Stromal cell of bone marrow (primary cell): ENCODE results near the gene ORC6.

ENCODE experiments used
- DNase-seq: peaks from one replicate; pipeline ENCODE4 v3.0.0-alpha.2; 2012; ENCODE audit warnings: low read depth

The ORC6 gene

GRCh38 chr16:46701615-46702014, 12.2 kb downstream of the ORC6 start:
- no peak for DNase-seq

GRCh38 chr16:46702030-46702429, 12.6 kb downstream of the ORC6 start:
- no peak for DNase-seq

- no peak for DNase-seq
Measured at GRCh38 chr16:46706642-46707041, 17.2 kb downstream of the ORC6 start.

GRCh38 chr16:46709469-46710005, 20.1 kb downstream of the ORC6 start:
- no peak for DNase-seq

- DNase-seq = no peak
Measured at GRCh38 chr16:46711106-46712058, 21.9 kb downstream of the ORC6 start.

GRCh38 chr16:46712911-46713310, 23.5 kb downstream of the ORC6 start:
- DNase-seq = no peak

GRCh38 chr16:46713634-46714033, 24.2 kb downstream of the ORC6 start:
- DNase-seq = no peak

GRCh38 chr16:46714797-46715591, 25.5 kb downstream of the ORC6 start:
- no peak for DNase-seq

- no peak for DNase-seq
Measured at GRCh38 chr16:46715769-46716305, 26.4 kb downstream of the ORC6 start.

GRCh38 chr16:46717692-46718091, 28.2 kb downstream of the ORC6 start:
- no peak for DNase-seq

- DNase-seq = no peak
Measured at GRCh38 chr16:46718214-46718613, 28.8 kb downstream of the ORC6 start.

- DNase-seq = no peak
Measured at GRCh38 chr16:46719528-46719927, 30.1 kb downstream of the ORC6 start.

- no peak for DNase-seq
Measured at GRCh38 chr16:46720619-46721018, 31.2 kb downstream of the ORC6 start.

- no peak for DNase-seq
Measured at GRCh38 chr16:46721885-46722284, 32.4 kb downstream of the ORC6 start.

- no peak for DNase-seq
Measured at GRCh38 chr16:46727184-46727583, 37.7 kb downstream of the ORC6 start.

- no peak for DNase-seq
Measured at GRCh38 chr16:46727630-46728029, 38.2 kb downstream of the ORC6 start.

- DNase-seq = no peak
Measured at GRCh38 chr16:46728806-46729205, 39.3 kb downstream of the ORC6 start.

GRCh38 chr16:46729326-46729995, 40.0 kb downstream of the ORC6 start:
- no peak for DNase-seq

- DNase-seq = no peak
Measured at GRCh38 chr16:46730126-46730525, 40.7 kb downstream of the ORC6 start.

GRCh38 chr16:46730801-46731690, 41.6 kb downstream of the ORC6 start:
- no peak for DNase-seq
